HCT116 (cell line): ENCODE data around the gene ANKRD6.

Experiments
- CTCF ChIP-seq, 3 experiments: fragments of 200-600 bp in 1 of 3; sonication (generic) in 1 of 3; IDR thresholded peaks in 2 of 3; conservative IDR thresholded peaks in 1 of 3; 2 replicates each; pipeline ENCODE4 v1.5.1; 2012 to 2017; ENCODE audit warnings: low read depth in 2 of 3, low read length in 2 of 3, antibody characterized with exemption in 1 of 3, borderline replicate concordance in 1 of 3, control low read depth in 1 of 3, mild to moderate bottlenecking in 1 of 3, mixed read lengths in 1 of 3, mixed run types in 1 of 3, moderate library complexity in 1 of 3; ENCODE audit not compliant: insufficient read depth in 1 of 3
- EZH2 ChIP-seq: fragments of 200-600 bp; sonication (generic); IDR thresholded peaks from 2 replicates; pipeline ENCODE4 v1.6.1; 2017; ENCODE audit warnings: antibody characterized with exemption, mixed run types
- EZH2phosphoT487 ChIP-seq: fragments of 200-600 bp; IDR thresholded peaks from 2 replicates; pipeline ENCODE4 v1.6.1; 2018; ENCODE audit warnings: antibody characterized with exemption, borderline replicate concordance
- FOSL1 ChIP-seq: IDR thresholded peaks from 2 replicates; pipeline ENCODE4 v1.6.1; 2012; ENCODE audit warnings: low read depth
- POLR2A ChIP-seq: IDR thresholded peaks from 2 replicates; pipeline ENCODE4 v1.7.0; 2011; ENCODE audit warnings: borderline replicate concordance; ENCODE audit not compliant: insufficient read depth, insufficient read length; ENCODE audit errors: extremely low read depth
- RAD21 ChIP-seq: IDR thresholded peaks from 2 replicates; pipeline ENCODE4 v1.6.1; 2012; ENCODE audit warnings: low read depth, mild to moderate bottlenecking
- REST ChIP-seq: IDR thresholded peaks from 2 replicates; pipeline ENCODE4 v1.6.1; 2012; ENCODE audit warnings: low read depth
- SIN3A ChIP-seq: IDR thresholded peaks from 2 replicates; pipeline ENCODE4 v1.6.1; 2012; ENCODE audit warnings: low read depth
- SP1 ChIP-seq: IDR thresholded peaks from 2 replicates; pipeline ENCODE4 v1.6.1; 2012; ENCODE audit warnings: low read depth
- TCF7L2 ChIP-seq: IDR thresholded peaks from 2 replicates; pipeline ENCODE4 v1.7.0; 2011; ENCODE audit warnings: borderline replicate concordance, inconsistent platforms; ENCODE audit not compliant: insufficient read depth, insufficient read length; ENCODE audit errors: extremely low read depth
- YY1 ChIP-seq: IDR thresholded peaks from 2 replicates; pipeline ENCODE4 v1.6.1; 2011; ENCODE audit warnings: low read length, low read depth, moderate library complexity, mild to moderate bottlenecking; ENCODE audit not compliant: insufficient replicate concordance; ENCODE audit errors: extremely low read depth
- ZFX ChIP-seq: fragments of 450-650 bp; IDR thresholded peaks from 2 replicates; pipeline ENCODE4 v1.6.1; 2017
- TF ChIP-seq, protein P1 (sequence below): IDR thresholded peaks from 2 replicates; pipeline ENCODE4 v1.6.1; 2012

DNA sequence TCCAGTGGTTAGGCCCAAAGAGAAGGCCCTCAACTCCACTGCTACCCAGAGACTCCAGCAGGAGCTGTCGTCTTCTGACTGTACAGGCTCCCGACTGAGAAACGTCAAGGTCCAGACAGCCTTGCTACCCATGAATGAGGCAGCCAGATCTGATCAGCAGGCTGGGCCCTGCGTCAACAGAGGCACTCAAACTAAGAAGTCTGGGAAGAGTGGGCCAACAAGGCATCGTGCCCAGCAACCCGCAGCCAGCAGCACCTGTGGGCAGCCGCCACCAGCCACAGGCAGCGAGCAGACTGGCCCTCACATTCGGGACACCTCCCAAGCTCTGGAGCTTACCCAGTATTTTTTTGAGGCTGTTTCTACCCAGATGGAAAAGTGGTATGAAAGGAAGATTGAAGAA lies 197.5 kb downstream of the ANKRD6 start:
- TF ChIP-seq EZH2phosphoT487 (no peak), POLR2A (no peak), CTCF (IDR thresholded peaks at IDR 0.05 in 2 of 3, conservative IDR thresholded peaks at IDR 0.05 in 1 of 3; ENCODE audit: borderline replicate concordance in 1 of 3, insufficient read depth in 1 of 3, low read depth in 2 of 3, low read length in 2 of 3) (no peak), EZH2 (no peak), RAD21 (no peak), SIN3A (no peak), SP1 (no peak), FOSL1 (no peak), ZFX (no peak), TCF7L2 (no peak), REST (no peak), YY1 (no peak)
- TF ChIP-seq, protein P1, sequence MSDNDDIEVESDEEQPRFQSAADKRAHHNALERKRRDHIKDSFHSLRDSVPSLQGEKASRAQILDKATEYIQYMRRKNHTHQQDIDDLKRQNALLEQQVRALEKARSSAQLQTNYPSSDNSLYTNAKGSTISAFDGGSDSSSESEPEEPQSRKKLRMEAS = no peak
